ENCODE results near the gene SLMAP.
"Not testable (repeated sequence)": the region's sequence is repeated elsewhere in the genome, so short reads cannot be mapped to it uniquely, and the experiment has no call there.

Gene SLMAP

GRCh38 chr3:57832486-57832885, 76.4 kb downstream of the SLMAP start:
- DNase-seq (ENCODE audit: low spot score), result no peak

- no peak for DNase-seq (ENCODE audit: low spot score)
Measured at GRCh38 chr3:57832900-57833313, 76.8 kb downstream of the SLMAP start.

GRCh38 chr3:57833763-57834162, 77.7 kb downstream of the SLMAP start:
- no peak for DNase-seq (ENCODE audit: low spot score)

- DNase-seq (ENCODE audit: low spot score), result no peak
Measured at GRCh38 chr3:57837686-57838085, 81.6 kb downstream of the SLMAP start.

- DNase-seq (ENCODE audit: low spot score), result no peak
Measured at GRCh38 chr3:57838627-57839026, 82.5 kb downstream of the SLMAP start.

- no peak for DNase-seq (ENCODE audit: low spot score)
Measured at GRCh38 chr3:57840473-57840872, 84.4 kb downstream of the SLMAP start.

- no peak for DNase-seq (ENCODE audit: low spot score)
Measured at GRCh38 chr3:57841818-57842217, 85.7 kb downstream of the SLMAP start.

GRCh38 chr3:57848177-57848738, 92.1 kb downstream of the SLMAP start:
- no peak for DNase-seq (ENCODE audit: low spot score)

GRCh38 chr3:57851304-57851703, 95.2 kb downstream of the SLMAP start:
- DNase-seq (ENCODE audit: low spot score), result no peak

GRCh38 chr3:57852896-57853295, 96.8 kb downstream of the SLMAP start:
- DNase-seq (ENCODE audit: low spot score), result peak; percentile 42

GRCh38 chr3:57855281-57855680, 99.2 kb downstream of the SLMAP start:
- DNase-seq (ENCODE audit: low spot score), result no peak

- DNase-seq (ENCODE audit: low spot score), result no peak
Measured at GRCh38 chr3:57855943-57856342, 99.8 kb downstream of the SLMAP start.

GRCh38 chr3:57856675-57857074, 100.6 kb downstream of the SLMAP start:
- DNase-seq (ENCODE audit: low spot score), result no peak

GRCh38 chr3:57862894-57863293, 106.8 kb downstream of the SLMAP start:
- no peak for DNase-seq (ENCODE audit: low spot score)

- no peak for DNase-seq (ENCODE audit: low spot score)
Measured at GRCh38 chr3:57863380-57863779, 107.3 kb downstream of the SLMAP start.

- peak; percentile 22 for DNase-seq (ENCODE audit: low spot score)
Measured at GRCh38 chr3:57864853-57865252, 108.7 kb downstream of the SLMAP start.

GRCh38 chr3:57869110-57869509, 113.0 kb downstream of the SLMAP start:
- not testable (repeated sequence) for DNase-seq (ENCODE audit: low spot score)

- no peak for DNase-seq (ENCODE audit: low spot score)
Measured at GRCh38 chr3:57872606-57873005, 116.5 kb downstream of the SLMAP start.

- no peak for DNase-seq (ENCODE audit: low spot score)
Measured at GRCh38 chr3:57876632-57877031, 120.5 kb downstream of the SLMAP start.

- no peak for DNase-seq (ENCODE audit: low spot score)
Measured at GRCh38 chr3:57877116-57877515, 121.0 kb downstream of the SLMAP start.

GRCh38 chr3:57884436-57884835, 128.3 kb downstream of the SLMAP start:
- DNase-seq (ENCODE audit: low spot score), result not testable (repeated sequence)

GRCh38 chr3:57889807-57890206, 133.7 kb downstream of the SLMAP start:
- DNase-seq (ENCODE audit: low spot score), result no peak

- DNase-seq (ENCODE audit: low spot score), result peak; percentile 5
Measured at GRCh38 chr3:57890874-57891273, 134.8 kb downstream of the SLMAP start.

GRCh38 chr3:57892423-57892822, 136.3 kb downstream of the SLMAP start:
- no peak for DNase-seq (ENCODE audit: low spot score)

GRCh38 chr3:57893156-57893555, 137.0 kb downstream of the SLMAP start:
- DNase-seq (ENCODE audit: low spot score), result no peak
